A549 treated with CORT108297 at 1 μM for 4 hours (cell line): Measurements from ENCODE around the gene COX7C. TPM values are rescaled to one million over a fixed set of nuclear protein-coding genes. Genes with fewer than 3 reads are reported as not detected.

Source experiments
- total RNA-seq: library from RNA; stranded (reverse); fragments of 200-300 nt; extraction: Qiagen RNA extraction; gene quantifications from 5 replicates; pipeline ENCODE4 v1.2.3, GENCODE V29; 2022

The COX7C gene, protein sequence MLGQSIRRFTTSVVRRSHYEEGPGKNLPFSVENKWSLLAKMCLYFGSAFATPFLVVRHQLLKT
- total RNA-seq, result 580 to 770 TPM (median 635 TPM) in 5 replicates

GRCh38 chr5:86617756-86618576, at the start of gene COX7C:
Gene COX7C, plus strand, starts transcription at chr5:86617941. Its CDS starts 115 bp downstream, at chr5:86618056.

